HepG2 (cell line): ENCODE data around the gene AAR2. TPM values are rescaled to one million over a fixed set of nuclear protein-coding genes. Genes with fewer than 3 reads are reported as not detected.
A peak's percentile ranks its signal among the peaks of the same experiment; 100 is the strongest.

ENCODE experiments used
- FIP1L1 ChIP-seq: fragments of 200-400 bp; formaldehyde crosslinking; IDR thresholded peaks from 2 replicates; pipeline ENCODE4 v1.6.1; 2018; ENCODE audit warnings: low read depth, mild to moderate bottlenecking, low read length, moderate library complexity, borderline replicate concordance; ENCODE audit not compliant: insufficient read depth
- HES4 ChIP-seq: sonication (generic); formaldehyde crosslinking; IDR thresholded peaks from 2 replicates; pipeline ENCODE4 v1.9.0; 2021; ENCODE audit warnings: mild to moderate bottlenecking, missing genetic modification reagents, borderline replicate concordance
- SP140L ChIP-seq: sonication (generic); formaldehyde crosslinking; IDR thresholded peaks from 2 replicates; pipeline ENCODE4 v1.4.0; 2020; ENCODE audit warnings: missing genetic modification reagents, borderline replicate concordance
- SRSF4 ChIP-seq: fragments of 200-400 bp; formaldehyde crosslinking; IDR thresholded peaks from one replicate; pipeline ENCODE4 v1.6.1; 2018; ENCODE audit warnings: mild to moderate bottlenecking, low read depth, low read length, moderate library complexity; ENCODE audit not compliant: poor library complexity, severe bottlenecking
- ZFP82 ChIP-seq: sonication (generic); formaldehyde crosslinking; IDR thresholded peaks from 2 replicates; pipeline ENCODE4 v1.5.1; 2020; ENCODE audit warnings: mild to moderate bottlenecking, missing genetic modification reagents, borderline replicate concordance
- ZKSCAN8 ChIP-seq: IDR thresholded peaks from 2 replicates; pipeline ENCODE4 v1.6.1; 2016; ENCODE audit warnings: borderline replicate concordance, missing genetic modification reagents, missing compliant biosample characterization
- ZNF20 ChIP-seq: sonication (generic); formaldehyde crosslinking; IDR thresholded peaks from 2 replicates; pipeline ENCODE4 v1.4.0; 2020; ENCODE audit warnings: mild to moderate bottlenecking, moderate library complexity, missing genetic modification reagents
- ZNF24 ChIP-seq: fragments of 450-650 bp; IDR thresholded peaks from 2 replicates; pipeline ENCODE4 v1.6.1; 2017; ENCODE audit warnings: antibody characterized with exemption, mild to moderate bottlenecking
- ZNF577 ChIP-seq: sonication (generic); formaldehyde crosslinking; IDR thresholded peaks from 2 replicates; pipeline ENCODE4 v1.4.0; 2020; ENCODE audit warnings: mild to moderate bottlenecking, low read depth, missing genetic modification reagents, borderline replicate concordance
- ZNF737 ChIP-seq: sonication (generic); formaldehyde crosslinking; IDR thresholded peaks from 2 replicates; pipeline ENCODE4 v1.5.0; 2020; ENCODE audit warnings: missing genetic modification reagents, mild to moderate bottlenecking, borderline replicate concordance
- polyA plus RNA-seq, 8 experiments: library from polyadenylated mRNA; depleted of rRNA in 3 of 8; stranded (reverse) in 7 of 8; unstranded in 1 of 8; fragments of >200 nt; fragmentation: Illumina TruSeq in 4 of 8; extraction: Trizol in 4 of 8; gene quantifications; 2 replicates each; pipeline versions ENCODE4 v1.2.1 to v1.2.3, GENCODE V29; 2011 to 2016; ENCODE audit warnings: low read depth in 4 of 8, missing spikeins in 1 of 8, mixed read lengths in 1 of 8; ENCODE audit not compliant: insufficient read depth in 1 of 8
- total RNA-seq, 5 experiments: library from RNA; depleted of rRNA; stranded (reverse); fragments of >200 nt; fragmentation: Illumina TruSeq; extraction: Trizol; gene quantifications; 2 replicates each; pipeline ENCODE4 v1.2.3, GENCODE V29; 2016; ENCODE audit warnings: low read depth in 1 of 5
- TF ChIP-seq, protein P1 (sequence below): sonication (generic); formaldehyde crosslinking; IDR thresholded peaks from 2 replicates; pipeline ENCODE4 v1.4.0; 2020; ENCODE audit warnings: missing genetic modification reagents, mild to moderate bottlenecking, borderline replicate concordance
- TF ChIP-seq, protein P2 (sequence below): sonication (generic); formaldehyde crosslinking; IDR thresholded peaks from 2 replicates; pipeline ENCODE4 v1.5.0; 2020; ENCODE audit warnings: mild to moderate bottlenecking, missing genetic modification reagents, borderline replicate concordance
- TF ChIP-seq, protein P3 (sequence below): sonication (generic); formaldehyde crosslinking; IDR thresholded peaks from 2 replicates; pipeline ENCODE4 v1.4.0; 2020; ENCODE audit warnings: missing genetic modification reagents; ENCODE audit errors: not compliant biosample characterization
- TF ChIP-seq, protein P4 (sequence below): sonication (generic); formaldehyde crosslinking; IDR thresholded peaks from 2 replicates; pipeline ENCODE4 v1.5.0; 2020; ENCODE audit warnings: missing genetic modification reagents, mild to moderate bottlenecking, borderline replicate concordance
- TF ChIP-seq, protein P5 (sequence below): conservative IDR thresholded peaks from 2 replicates; pipeline ENCODE4 v1.6.1; 2018; ENCODE audit warnings: missing genetic modification reagents

The AAR2 gene
- total and polyA plus RNA-seq, 2 of the 13 experiments (the other 11 are each of a cell fraction or from before 2014, with no cell fraction given), result 45.2 to 46.2 TPM

DNA sequence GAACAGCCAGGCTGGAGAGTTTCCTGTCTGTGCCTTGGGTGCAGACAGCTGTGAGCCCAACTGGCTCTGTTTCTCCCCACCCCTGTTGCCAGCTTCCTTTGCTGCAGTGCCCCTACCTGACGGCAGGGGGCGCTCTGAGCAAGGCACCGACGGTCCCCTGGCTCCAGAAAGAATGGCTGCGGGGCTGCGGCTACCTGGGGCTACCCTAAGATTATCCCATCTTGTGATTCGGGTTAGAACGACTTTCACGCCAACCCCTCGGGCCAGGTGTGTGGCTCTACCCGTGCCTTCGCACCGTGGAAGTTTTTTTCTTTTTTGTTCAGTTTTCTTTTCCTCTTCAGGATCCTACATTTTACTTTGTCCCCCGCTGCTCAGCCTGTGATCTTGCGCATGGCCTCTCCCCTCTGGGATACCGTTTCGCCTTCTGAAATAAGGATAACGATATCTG is 33.4 kb upstream of the AAR2 start (continued):
- TF ChIP-seq, protein P1, sequence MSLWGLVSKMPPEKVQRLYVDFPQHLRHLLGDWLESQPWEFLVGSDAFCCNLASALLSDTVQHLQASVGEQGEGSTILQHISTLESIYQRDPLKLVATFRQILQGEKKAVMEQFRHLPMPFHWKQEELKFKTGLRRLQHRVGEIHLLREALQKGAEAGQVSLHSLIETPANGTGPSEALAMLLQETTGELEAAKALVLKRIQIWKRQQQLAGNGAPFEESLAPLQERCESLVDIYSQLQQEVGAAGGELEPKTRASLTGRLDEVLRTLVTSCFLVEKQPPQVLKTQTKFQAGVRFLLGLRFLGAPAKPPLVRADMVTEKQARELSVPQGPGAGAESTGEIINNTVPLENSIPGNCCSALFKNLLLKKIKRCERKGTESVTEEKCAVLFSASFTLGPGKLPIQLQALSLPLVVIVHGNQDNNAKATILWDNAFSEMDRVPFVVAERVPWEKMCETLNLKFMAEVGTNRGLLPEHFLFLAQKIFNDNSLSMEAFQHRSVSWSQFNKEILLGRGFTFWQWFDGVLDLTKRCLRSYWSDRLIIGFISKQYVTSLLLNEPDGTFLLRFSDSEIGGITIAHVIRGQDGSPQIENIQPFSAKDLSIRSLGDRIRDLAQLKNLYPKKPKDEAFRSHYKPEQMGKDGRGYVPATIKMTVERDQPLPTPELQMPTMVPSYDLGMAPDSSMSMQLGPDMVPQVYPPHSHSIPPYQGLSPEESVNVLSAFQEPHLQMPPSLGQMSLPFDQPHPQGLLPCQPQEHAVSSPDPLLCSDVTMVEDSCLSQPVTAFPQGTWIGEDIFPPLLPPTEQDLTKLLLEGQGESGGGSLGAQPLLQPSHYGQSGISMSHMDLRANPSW, result no peak
- no peak for TF ChIP-seq ZFP82 (CRISPR knock-in tag)
- no peak for TF ChIP-seq ZKSCAN8 (CRISPR knock-in tag)
- TF ChIP-seq ZNF24, result no peak
- TF ChIP-seq, protein P2, sequence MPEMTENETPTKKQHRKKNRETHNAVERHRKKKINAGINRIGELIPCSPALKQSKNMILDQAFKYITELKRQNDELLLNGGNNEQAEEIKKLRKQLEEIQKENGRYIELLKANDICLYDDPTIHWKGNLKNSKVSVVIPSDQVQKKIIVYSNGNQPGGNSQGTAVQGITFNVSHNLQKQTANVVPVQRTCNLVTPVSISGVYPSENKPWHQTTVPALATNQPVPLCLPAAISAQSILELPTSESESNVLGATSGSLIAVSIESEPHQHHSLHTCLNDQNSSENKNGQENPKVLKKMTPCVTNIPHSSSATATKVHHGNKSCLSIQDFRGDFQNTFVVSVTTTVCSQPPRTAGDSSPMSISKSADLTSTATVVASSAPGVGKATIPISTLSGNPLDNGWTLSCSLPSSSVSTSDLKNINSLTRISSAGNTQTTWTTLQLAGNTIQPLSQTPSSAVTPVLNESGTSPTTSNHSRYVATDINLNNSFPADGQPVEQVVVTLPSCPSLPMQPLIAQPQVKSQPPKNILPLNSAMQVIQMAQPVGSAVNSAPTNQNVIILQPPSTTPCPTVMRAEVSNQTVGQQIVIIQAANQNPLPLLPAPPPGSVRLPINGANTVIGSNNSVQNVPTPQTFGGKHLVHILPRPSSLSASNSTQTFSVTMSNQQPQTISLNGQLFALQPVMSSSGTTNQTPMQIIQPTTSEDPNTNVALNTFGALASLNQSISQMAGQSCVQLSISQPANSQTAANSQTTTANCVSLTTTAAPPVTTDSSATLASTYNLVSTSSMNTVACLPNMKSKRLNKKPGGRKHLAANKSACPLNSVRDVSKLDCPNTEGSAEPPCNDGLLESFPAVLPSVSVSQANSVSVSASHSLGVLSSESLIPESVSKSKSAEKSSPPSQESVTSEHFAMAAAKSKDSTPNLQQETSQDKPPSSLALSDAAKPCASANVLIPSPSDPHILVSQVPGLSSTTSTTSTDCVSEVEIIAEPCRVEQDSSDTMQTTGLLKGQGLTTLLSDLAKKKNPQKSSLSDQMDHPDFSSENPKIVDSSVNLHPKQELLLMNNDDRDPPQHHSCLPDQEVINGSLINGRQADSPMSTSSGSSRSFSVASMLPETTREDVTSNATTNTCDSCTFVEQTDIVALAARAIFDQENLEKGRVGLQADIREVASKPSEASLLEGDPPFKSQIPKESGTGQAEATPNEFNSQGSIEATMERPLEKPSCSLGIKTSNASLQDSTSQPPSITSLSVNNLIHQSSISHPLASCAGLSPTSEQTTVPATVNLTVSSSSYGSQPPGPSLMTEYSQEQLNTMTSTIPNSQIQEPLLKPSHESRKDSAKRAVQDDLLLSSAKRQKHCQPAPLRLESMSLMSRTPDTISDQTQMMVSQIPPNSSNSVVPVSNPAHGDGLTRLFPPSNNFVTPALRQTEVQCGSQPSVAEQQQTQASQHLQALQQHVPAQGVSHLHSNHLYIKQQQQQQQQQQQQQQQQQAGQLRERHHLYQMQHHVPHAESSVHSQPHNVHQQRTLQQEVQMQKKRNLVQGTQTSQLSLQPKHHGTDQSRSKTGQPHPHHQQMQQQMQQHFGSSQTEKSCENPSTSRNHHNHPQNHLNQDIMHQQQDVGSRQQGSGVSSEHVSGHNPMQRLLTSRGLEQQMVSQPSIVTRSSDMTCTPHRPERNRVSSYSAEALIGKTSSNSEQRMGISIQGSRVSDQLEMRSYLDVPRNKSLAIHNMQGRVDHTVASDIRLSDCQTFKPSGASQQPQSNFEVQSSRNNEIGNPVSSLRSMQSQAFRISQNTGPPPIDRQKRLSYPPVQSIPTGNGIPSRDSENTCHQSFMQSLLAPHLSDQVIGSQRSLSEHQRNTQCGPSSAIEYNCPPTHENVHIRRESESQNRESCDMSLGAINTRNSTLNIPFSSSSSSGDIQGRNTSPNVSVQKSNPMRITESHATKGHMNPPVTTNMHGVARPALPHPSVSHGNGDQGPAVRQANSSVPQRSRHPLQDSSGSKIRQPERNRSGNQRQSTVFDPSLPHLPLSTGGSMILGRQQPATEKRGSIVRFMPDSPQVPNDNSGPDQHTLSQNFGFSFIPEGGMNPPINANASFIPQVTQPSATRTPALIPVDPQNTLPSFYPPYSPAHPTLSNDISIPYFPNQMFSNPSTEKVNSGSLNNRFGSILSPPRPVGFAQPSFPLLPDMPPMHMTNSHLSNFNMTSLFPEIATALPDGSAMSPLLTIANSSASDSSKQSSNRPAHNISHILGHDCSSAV (CRISPR knock-in tag), result no peak
- no peak for TF ChIP-seq SRSF4
- TF ChIP-seq, protein P3, sequence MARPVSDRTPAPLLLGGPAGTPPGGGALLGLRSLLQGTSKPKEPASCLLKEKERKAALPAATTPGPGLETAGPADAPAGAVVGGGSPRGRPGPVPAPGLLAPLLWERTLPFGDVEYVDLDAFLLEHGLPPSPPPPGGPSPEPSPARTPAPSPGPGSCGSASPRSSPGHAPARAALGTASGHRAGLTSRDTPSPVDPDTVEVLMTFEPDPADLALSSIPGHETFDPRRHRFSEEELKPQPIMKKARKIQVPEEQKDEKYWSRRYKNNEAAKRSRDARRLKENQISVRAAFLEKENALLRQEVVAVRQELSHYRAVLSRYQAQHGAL (CRISPR knock-in tag), result no peak
- TF ChIP-seq, protein P4, sequence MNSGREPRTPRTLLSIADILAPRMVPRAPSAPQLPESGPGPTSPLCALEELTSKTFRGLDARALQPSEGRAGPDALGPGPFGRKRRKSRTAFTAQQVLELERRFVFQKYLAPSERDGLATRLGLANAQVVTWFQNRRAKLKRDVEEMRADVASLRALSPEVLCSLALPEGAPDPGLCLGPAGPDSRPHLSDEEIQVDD (CRISPR knock-in tag), result no peak
- no peak for TF ChIP-seq ZNF737 (CRISPR knock-in tag)
- TF ChIP-seq ZNF20 (CRISPR knock-in tag), result no peak
- TF ChIP-seq SP140L (CRISPR knock-in tag), result 0 out of 2 replicates have a peak, but pooled peaks have one; percentile 68
- TF ChIP-seq, protein P5, sequence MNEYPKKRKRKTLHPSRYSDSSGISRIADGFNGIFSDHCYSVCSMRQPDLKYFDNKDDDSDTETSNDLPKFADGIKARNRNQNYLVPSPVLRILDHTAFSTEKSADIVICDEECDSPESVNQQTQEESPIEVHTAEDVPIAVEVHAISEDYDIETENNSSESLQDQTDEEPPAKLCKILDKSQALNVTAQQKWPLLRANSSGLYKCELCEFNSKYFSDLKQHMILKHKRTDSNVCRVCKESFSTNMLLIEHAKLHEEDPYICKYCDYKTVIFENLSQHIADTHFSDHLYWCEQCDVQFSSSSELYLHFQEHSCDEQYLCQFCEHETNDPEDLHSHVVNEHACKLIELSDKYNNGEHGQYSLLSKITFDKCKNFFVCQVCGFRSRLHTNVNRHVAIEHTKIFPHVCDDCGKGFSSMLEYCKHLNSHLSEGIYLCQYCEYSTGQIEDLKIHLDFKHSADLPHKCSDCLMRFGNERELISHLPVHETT (CRISPR knock-in tag), result no peak
- no peak for TF ChIP-seq FIP1L1
- no peak for TF ChIP-seq ZNF577 (CRISPR knock-in tag)
- TF ChIP-seq HES4, result no peak
